Gastroesophageal sphincter (tissue), 3 donors: ENCODE measurements around the gene XPNPEP3.

ENCODE experiments used
- POLR2AphosphoS5 ChIP-seq: sonication (generic); formaldehyde crosslinking; IDR thresholded peaks from one replicate; pipeline ENCODE4 v1.6.1; 2017; ENCODE audit warnings: antibody characterized with exemption
- TF ChIP-seq, protein P1 (sequence below), 4 experiments: fragments of 200-600 bp in 2 of 4; fragments of 450-650 bp in 2 of 4; sonication (generic) in 1 of 4; IDR thresholded peaks; one replicate each; pipeline ENCODE4 v1.5.1; 2017 to 2019; ENCODE audit warnings: antibody characterized with exemption in 4 of 4, mild to moderate bottlenecking in 2 of 4, moderate library complexity in 2 of 4

DNA sequence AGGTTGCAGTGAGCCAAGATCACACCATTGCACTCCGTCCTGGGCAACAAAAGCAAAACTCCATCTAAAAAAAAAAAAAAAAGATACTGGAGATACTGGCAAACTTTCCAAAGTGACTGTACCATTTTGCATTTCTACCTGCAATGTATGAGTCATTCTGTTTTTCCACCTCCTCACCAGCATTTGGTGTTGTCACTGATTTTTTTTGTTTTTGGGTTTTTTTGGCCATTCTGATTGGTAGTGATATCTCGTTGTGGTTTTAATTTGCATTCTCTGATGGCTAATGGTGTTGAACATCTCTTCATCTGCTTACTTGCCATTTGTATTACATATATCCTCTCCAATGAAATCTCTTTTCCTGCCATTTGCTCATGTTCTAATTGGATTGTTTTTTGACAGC lies 82.3 kb downstream of the XPNPEP3 start:
- TF ChIP-seq, protein P1, sequence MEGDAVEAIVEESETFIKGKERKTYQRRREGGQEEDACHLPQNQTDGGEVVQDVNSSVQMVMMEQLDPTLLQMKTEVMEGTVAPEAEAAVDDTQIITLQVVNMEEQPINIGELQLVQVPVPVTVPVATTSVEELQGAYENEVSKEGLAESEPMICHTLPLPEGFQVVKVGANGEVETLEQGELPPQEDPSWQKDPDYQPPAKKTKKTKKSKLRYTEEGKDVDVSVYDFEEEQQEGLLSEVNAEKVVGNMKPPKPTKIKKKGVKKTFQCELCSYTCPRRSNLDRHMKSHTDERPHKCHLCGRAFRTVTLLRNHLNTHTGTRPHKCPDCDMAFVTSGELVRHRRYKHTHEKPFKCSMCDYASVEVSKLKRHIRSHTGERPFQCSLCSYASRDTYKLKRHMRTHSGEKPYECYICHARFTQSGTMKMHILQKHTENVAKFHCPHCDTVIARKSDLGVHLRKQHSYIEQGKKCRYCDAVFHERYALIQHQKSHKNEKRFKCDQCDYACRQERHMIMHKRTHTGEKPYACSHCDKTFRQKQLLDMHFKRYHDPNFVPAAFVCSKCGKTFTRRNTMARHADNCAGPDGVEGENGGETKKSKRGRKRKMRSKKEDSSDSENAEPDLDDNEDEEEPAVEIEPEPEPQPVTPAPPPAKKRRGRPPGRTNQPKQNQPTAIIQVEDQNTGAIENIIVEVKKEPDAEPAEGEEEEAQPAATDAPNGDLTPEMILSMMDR (IDR thresholded peaks at IDR 0.05): no peak
- TF ChIP-seq POLR2AphosphoS5: no peak
